GM21390 (cell line): ENCODE results near the gene SLFN12L.
"Not testable (repeated sequence)": the region's sequence is repeated elsewhere in the genome, so short reads cannot be mapped to it uniquely, and the experiment has no call there.

ENCODE experiments used
- ATAC-seq: cut with Tn5 transposase; IDR thresholded peaks from one replicate; pipeline ENCODE4 v1.9.1; 2021; ENCODE audit not compliant: unreplicated experiment

The SLFN12L gene

DNA sequence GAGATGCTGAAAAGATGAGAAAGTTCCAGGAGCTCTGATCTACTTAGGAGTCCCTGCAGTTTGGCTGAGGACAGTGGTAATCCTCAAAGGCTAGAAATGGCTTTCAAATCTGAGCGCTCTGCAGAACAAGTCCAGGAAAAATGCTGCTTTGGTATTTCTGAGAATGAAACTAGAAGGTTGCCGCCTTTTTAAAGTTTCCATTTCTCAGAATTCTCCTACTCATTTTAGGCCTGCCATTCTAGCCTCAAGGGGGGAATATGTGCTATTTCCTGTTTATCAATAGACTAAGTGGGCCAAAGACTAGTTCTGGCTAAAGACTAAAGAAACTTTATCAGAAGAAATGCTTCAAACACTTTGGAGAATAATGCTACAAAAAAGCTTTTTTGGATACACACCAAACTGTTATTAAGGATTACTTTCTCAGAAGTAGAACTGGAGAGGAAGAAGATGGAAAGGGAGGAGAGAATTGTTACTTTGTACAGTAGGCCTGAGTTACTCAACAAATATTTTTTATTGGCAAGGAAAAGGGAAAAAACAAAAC, at the start of gene SLFN12L:
Gene SLFN12L, minus strand, starts transcription at position 78 of the 541 bp plus-strand sequence. CDS start 15,314 bp downstream, outside the sequence.
- ATAC-seq = no peak

DNA sequence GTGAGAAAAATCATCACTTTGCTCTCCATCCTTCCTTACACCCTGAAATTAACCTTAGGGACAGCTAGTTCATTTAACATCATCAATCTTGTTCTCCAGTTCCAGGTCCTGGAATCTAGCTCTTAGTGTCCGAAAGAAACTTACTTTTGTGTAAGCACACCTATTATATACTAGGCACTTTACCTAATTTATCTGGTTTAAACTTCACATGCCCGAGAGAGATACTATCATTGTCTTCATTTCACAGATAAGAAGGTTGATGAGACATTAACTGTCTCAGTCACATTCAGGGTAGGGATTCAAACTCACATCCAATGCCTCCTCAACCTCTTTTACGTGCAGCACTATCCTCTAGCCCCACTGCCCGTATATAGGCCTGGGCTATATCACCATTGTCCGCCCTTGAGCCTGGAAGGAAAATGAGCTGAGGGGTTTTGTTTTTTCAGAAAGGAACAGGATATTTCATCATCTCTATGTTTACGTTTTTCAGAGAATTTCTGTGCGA, 49.1 kb upstream of the SLFN12L start:
- no peak for ATAC-seq

DNA sequence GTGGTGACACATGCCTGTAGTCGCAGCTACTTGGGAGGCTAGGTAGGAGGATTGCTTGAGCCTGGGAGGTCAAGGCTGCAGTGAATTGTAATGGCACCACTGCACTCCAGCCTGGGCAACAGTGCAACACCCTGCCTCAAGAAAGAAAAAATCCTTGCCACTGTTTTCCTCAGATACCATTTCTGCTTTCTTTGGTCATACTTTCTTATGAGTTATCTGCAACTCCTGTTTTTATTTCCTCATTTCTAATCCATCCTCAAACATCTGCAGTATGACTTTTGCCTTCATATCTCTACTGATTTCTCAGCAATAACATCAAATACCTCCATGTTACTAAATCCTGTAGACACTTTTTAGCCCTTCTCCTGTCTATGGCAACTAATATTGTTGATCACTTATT, 46.6 kb upstream of the SLFN12L start:
- ATAC-seq = no peak

DNA sequence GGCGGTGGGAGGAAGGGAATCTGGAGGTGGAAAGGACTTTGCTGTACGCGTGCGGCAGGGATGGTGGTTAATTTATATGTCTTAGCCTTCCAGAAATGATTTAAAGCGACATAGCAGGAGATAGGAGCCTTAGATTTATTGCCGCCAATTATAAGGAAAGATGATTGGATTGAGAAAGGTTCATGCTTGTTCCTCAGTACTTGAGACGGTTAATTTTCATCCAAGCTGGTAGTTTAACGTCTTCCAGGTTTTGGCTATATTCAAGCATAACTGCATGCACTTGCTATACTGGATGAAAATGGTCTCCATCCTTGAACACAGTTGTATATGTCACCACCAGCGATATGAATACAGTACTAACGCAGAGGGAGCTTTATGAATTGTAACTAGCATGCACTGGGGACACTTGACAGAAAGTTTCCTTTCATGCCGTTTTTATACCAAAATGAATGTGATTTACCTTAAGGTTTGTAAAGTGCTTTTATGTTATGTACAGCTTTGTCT, 41.5 kb upstream of the SLFN12L start:
- no peak for ATAC-seq

DNA sequence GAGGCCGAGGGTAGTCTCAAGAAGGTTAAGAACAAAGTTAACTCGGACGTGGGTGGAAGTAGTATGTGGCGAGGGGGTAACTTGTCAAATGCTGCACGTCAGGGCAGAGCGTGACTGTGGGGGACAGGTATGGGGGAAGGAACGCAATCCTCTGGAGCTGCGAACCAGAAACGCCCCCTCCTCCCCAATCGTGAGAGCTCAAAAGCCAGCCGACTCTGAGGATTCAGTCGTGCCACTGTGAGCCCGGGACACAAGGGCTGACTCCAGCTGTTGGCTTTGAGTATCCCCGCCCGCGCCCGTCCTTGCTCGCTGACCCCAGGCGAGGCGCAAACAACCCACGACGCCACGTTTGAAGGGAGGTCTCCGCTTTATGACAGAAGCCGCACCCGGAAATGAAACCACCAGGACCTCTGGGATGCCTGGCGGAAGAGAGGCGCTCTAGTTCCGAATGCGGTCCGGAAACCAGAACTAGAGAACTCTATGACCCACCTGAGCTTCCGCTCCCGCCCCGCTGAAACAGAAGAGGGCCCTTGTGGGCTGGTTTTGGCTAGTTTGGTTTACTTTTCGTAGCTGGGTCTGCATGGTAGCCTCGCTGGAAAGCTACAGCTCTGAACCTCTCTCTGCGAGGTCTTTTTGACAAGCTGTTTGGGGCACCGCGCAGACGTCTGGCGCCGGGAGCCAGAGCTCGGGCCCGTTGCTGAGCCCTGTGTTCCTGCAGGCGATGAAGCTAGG, 40.9 kb upstream of the SLFN12L start, which contains the start of gene PEX12:
Gene PEX12, minus strand, starts transcription at position 375 of the 732 bp plus-strand sequence. CDS start 550 bp downstream, outside the sequence.
- ATAC-seq = peak; percentile 89

DNA sequence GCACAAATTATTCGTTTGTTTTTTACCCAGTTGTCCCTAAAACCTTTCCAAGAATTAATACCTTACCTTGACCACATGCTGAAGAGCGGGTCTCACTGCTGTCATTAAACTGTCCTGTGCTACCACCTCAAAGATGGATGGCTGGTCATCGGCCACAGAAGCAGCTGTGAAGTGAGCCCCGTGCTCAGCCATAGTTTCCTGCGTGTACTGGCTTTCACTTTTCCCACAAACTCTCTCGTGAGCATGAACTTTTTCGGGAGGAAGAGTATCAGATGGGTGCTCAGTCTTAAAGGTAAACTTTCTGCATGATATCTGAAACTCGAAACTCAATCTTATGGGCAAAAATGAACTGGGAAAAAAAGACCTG, 40.3 kb upstream of the SLFN12L start:
- no peak for ATAC-seq

DNA sequence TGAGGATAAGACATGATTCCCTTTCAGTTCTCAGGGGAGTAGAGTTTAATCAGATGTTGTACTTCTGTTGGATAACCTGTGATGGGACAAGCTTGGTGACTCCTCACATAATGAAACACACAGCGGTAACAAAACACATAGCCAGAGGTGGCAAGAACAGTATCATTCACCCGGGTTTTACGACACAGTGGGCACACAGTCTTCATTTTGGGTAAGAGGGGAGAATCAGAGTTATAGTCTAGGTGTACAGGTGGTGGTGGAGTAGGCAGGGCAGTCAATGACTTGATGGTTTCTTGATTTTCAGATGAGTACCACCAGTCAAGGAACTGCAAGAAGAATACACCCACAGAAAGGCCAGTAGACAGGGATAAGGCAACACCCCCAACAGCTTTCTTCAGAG, 38.3 kb upstream of the SLFN12L start:
- no peak for ATAC-seq

DNA sequence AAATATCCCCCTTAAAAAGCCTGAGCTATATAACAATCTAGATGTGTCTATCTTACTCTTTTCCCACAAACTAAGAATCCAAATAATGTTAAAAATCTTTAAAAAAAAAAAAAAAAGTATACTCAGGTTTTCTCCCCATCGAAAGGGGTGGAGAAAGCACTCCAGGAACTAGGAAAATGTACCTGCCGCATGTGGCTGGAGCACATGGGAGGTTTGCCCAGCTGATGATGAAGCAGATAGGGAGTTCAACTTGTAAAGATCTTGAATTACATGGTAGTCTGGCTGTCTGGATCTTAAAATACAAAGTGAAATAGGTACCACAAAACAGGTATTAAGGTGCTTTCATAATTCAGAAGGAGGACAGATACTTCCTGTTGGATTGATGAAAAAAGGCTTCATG, 31.9 kb upstream of the SLFN12L start:
- no peak for ATAC-seq

DNA sequence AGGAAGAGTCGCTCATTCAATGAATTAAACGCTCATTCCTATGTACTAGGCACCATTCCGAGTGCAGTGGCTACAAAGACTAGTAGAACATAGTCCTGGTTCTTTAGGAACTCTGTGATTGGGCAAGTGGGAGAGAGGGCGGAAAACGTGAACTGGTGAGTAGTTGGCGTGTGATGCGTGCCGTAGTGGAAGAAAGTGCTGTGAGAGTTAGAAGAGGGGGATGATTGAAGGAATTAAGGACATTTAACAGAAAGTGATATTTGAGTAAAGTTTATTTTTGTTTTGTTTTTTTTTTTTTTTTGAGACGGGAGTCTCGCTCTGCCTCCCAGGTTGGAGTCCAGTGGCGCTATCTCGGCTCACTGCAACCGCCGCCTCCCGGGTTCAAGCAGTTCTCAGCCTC, 31.1 kb upstream of the SLFN12L start:
- peak; percentile 4 for ATAC-seq

DNA sequence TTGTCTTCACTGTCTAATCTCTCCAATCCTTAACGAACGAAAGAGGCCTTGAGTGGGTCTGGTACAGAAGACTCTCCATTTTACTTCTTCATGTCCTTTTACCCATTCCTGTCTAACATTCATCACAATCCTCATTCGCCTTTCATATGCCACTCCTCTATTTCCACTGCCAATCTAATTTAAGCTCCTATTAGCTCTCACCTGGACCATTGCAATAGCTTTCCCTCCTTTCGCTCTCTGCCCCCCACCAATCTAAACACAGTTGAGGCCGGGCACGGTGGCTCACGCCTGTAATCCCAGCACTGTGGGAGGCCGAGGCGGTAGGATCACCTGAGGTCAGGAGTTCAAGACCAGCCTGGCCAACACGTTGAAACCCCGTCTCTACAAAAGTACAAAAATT, 29.5 kb upstream of the SLFN12L start:
- no peak for ATAC-seq

DNA sequence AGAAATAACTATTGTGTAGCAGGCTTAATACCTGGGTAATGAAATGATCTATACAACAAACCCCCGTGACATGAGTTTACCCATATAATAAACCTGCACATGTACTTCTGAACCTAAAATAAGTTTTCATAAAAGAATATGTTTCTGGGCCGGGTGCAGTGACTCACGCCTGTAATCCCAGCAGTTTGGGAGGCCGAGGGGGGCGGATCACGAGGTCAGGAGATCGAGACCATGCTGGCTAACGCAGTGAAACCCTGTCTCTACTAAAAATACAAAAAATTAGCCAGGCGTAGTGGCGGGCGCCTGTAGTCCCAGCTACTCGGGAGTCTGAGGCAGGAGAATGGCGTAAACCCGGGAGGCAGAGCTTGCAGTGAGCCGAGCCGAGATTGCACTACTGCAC, 25.7 kb upstream of the SLFN12L start:
- ATAC-seq = not testable (repeated sequence)

DNA sequence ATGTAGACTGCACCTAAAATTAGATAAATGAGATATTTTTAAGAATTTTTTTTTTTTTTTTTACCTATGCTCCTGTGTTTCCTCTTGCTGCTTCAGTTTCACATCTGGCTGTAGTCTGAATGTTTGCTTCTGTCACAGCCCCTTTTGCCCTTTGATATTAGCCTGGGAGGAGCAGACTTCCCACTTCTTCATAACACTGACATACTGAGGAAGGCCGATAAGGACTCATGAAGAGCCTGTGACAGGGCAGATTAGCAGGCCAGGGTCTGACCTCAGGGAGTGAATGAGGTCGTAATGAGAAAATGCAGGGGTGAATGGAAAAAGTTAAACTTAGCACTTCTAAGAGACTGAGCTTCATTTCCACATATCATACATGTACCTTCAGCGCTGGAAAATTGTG, 23.2 kb upstream of the SLFN12L start, which contains the start of gene SLFN14:
Gene SLFN14, minus strand, starts transcription at position 117 of the 400 bp plus-strand sequence. CDS start 2,757 bp downstream, outside the sequence.
- ATAC-seq = no peak

DNA sequence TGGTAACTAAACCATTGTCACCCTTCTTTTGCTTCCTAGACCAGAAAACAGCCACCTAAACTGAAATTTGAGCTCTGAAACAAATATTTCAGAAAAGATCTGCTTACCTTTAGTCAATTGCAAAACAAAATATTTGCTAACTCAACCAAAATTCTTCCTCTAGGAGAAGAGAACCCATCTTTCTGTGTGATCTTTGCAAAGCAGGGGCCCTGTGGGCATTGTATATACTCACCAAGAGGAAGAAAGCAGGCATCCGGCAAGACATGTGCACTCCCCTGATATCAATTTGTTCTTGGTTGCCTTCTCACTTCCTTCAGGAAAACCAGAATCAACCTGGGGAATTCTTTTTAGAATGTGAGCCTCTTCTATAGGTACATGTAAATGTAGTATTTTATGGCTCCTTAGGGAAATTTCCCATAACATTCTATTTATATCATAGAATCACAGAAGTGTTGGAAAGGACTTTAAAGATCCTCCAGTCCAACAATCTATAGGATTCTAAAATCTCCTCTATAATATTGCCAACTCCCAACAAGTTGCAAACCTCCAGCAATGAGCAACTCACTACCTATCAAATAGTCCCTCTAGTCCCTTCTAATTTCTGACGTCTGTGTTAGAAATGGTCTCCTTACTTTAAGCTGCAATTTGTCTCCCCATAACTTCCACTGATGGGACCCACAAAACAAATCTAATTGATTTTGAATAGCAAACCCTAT, 22.2 kb upstream of the SLFN12L start:
- no peak for ATAC-seq

DNA sequence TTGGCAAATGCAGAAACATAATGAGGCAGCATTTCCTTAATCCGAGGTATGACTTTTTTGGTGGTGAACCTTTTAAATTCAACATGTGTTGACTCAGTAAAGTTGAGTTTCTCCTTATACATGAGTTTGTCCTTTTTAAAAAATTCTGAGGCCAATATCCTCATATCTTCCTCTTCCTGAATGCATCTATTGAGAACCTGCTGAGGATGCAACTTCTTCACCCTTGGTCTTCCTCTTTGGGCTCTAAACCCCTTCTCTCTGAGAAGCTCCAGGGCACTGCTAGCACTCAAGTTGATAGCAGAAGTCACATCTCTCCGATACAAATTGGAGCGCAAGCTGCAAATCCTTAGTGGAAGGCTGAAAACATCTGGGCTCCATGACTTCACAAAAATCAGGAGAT, 19.9 kb upstream of the SLFN12L start:
- ATAC-seq = no peak

DNA sequence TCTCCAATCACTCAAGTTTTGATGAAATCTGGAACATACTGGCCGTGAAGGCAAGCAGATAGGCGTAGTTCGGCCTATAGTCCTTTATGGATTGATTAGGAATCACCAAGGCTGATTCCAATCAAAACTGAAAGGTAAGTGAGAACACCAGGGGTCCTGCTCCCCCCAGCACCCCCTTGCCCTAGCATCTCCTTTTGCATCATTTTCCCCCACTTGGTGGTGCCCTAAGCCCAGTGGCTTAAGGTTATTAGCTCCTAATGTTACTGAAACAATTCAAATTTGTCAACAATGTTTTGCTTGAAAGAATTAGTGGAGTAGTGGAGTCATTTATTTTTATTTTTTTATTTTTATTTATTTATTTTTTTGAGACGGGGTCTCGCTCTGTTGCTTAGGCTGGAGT, 18.2 kb upstream of the SLFN12L start:
- no peak for ATAC-seq

DNA sequence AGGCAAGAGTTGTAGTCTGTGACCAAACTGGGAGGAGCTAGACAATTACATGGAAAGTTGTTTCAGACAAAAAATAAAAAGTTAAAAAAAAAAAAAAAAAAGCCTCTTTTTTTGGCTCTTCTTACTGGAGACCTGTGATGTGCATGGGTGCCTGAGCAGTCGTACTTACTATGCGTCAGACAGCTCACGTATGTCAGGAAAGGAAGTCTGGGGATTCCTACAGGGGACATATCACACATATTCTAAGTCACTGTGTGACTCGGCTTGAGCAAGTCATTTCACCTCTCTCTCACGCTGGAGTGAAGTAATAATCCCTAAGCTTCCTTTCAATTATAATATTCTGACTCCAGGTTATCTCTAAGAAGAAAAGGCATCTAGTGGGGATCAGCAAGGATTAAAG, 17.2 kb upstream of the SLFN12L start:
- ATAC-seq = no peak

DNA sequence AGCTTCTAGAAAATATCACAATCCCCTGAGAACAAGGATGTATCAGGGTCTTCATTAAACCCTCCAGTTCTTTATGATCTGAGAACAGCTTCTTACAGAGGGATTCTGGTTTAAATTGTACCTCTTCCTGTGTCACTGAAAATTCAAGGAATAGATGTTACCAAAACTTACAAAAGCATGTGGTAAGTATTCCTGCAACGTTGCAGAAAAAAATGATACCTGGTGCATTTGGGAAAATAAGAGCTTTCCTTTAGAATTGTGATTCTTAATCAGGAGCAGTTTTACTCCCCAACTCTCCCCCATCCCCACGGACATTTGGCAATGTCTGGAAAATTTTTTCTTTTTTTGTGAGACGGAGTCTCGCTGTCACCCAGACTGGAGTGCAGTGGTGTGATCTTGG, 15.8 kb upstream of the SLFN12L start:
- ATAC-seq = no peak

DNA sequence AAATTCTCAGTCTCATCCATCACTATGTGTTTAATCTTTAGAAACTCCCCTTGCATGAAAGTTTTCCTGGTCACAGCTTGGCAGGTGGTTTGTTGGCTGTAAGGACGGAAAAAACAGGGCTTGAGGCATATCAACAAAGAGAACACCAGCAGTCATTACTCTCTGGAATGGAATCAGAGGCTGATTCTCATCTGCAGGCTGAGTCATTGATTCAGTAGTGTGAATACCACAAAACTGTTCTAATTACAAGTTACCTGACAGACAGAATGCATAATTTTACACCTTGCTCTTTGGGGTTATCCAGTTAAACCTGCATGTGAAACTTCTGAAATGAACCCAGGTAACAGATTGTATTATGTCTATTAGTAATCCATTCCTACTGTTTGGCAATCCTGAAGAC, 11.5 kb upstream of the SLFN12L start:
- no peak for ATAC-seq

DNA sequence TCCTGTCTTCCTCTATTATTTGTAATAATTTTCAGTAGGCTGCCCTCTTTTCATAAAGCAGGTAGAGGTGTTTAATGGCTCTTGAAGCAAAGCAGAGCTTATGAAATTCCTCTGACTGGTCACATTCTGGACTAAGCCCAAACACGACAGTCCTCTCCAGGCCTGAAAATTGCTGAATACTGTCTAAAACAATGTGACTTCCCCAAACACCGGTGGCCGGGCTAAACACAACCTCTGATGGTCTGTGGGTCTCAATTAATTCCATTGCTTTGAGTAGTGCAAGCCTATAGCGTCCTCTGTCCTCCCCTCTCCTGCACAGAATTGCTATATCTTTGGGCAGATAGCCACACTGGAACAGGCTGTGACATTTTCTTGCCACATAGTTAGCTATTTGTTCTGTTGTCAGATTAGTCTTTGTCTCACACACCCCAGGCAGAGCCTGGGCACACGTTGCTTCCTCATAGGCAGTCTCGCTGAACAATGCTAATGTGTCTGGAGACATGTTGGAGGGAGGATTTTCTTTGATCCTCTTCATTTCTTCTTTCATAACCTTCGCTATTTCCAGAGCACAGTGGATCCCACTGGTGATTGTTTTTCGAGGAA, 10.8 kb upstream of the SLFN12L start:
- no peak for ATAC-seq

DNA sequence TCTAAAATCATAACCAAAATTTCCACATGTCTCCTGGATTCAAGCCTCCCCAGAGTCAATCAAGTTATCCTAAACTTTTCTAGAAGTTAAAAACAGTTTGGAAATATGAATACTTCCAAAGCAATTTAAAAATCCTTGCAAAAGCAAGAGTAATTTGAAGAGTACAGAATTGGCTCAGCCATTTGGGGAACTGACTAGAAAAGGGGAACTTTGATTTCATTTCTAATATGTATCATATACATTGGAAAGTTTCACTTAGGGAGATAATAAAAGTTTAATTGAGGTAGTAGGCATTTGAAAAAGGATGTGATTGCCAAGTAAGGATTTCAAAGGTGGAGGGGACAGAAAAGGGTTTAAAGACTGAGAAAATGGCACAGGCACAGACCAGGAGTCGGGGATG, 9.0 kb upstream of the SLFN12L start:
- ATAC-seq = no peak

DNA sequence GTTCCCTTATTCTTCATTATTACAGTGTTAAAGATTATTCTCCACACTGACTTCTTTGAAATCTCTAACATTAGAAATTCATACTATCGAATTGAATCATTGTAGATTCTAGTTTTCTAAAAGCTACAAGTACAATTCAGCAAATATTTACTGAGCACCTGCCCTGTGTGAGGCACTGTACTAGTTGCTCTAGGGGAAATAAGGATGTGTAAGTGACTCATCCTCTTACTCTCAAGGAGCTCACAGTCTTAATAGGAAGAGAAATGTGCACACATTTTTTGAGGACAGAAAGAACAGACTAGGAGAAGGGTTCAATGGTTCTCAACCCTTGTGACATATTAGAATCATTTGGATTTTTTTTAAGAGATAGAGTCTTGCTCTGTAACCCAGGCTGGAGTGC, 7.7 kb upstream of the SLFN12L start:
- no peak for ATAC-seq
